Lung microvascular endothelial cell (primary cell): Measurements from ENCODE around the gene GOLGA8T. TPM values are rescaled to one million over a fixed set of nuclear protein-coding genes. Genes with fewer than 3 reads are reported as not detected.
"Not testable (repeated sequence)": the region's sequence is repeated elsewhere in the genome, so short reads cannot be mapped to it uniquely, and the experiment has no call there.

Source experiments
- DNase-seq, 2 donors: peaks; one replicate each; pipeline versions ENCODE4 v3.0.0 to v3.0.0-alpha.2; 2010; ENCODE audit warnings: low read depth in 2 of 2
- total RNA-seq: library from RNA; depleted of rRNA; stranded (reverse); fragments of >200 nt; gene quantifications from 2 replicates; pipeline ENCODE4 v1.2.1, GENCODE V29; 2014

GOLGA8T gene
- total RNA-seq, 1 donor from 2014 or later: not detected

DNA sequence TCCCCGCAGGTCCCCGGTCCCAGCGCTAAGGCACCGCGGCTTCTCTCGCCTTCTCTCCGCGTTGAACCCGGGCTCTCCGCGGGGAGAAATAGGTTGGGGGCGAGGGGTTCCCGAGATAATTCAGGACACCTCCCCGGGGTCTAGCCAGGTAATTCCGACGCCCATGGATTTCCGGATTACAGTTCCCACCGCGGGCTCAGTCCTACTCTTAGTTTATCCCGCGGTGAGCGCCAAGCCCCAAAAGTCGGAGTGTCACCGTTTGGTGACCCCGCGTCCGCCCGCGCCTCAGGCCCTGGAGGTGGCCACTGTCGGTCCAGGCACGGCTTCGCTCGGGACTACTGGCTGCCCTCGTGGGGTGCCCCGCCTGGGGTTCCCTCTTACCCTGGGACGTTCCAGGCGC lies 56.8 kb downstream of the GOLGA8T start:
- DNase-seq: not testable (repeated sequence)

- DNase-seq: not testable (repeated sequence)
Measured at GRCh38 chr15:30192119-30192745, 57.4 kb downstream of the GOLGA8T start.

- DNase-seq: not testable (repeated sequence)
Measured at GRCh38 chr15:30192892-30193291, 58.0 kb downstream of the GOLGA8T start.

Other genes starting within 250 kb of the GOLGA8T start
- not detected in 2 replicates for gene GOLGA8J, start 52.1 kb upstream of the GOLGA8T start, total RNA-seq